Measurements from ENCODE around the gene SLIT1. TPM values are rescaled to one million over a fixed set of nuclear protein-coding genes. Genes with fewer than 3 reads are reported as not detected.

Gene SLIT1
- total RNA-seq, 1 donor from 2014 or later = 0.23 TPM

DNA sequence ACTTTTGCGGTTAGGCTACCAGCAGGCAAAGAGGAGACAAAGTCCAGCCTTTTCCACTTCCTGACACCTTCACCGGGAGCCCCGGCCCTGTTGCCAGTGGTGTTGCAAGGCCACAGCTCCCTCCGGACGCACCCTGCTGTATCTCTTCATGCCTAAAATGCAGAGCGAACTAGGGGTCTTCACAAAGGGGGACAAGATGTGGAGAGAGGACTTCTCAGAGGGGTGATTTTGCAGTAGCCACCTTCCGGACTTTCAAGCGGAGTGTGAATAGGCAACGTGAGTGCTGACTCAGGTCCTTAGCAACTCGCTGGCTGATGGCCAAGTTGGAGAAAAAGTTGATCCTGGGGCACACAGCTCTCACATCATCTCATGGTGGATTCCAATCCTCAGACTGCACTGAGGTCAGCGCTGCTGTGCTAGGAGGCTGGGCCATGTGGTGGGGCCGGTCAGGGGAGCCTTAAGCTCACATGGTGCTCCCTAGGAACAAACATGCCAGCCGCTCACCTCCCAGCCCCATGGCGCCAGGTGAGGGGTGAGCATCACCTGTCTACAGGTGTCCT, 187.3 kb downstream of the SLIT1 start:
- no peak overlapping the region for H3K4me3 ChIP-seq (ENCODE audit: insufficient read depth, low read depth, low read length)
- peaks cover 19% of the 10 kb centered on the region for H3K4me1 ChIP-seq (ENCODE audit: insufficient read depth, low read length)
- FAIRE-seq (no peak), DNase-seq (ENCODE audit: low read depth) (peak; percentile 90)
- Mint-ChIP-seq H3K9me3 (ENCODE audit: unreplicated experiment) (no peaks in the 10 kb centered on the region), H3K27ac (ENCODE audit: unreplicated experiment) (peak overlapping the region; percentile 89), H3K4me3 (ENCODE audit: unreplicated experiment) (no peak overlapping the region), H3K4me1 (ENCODE audit: low read depth, unreplicated experiment) (peaks cover 12% of the 10 kb centered on the region), H3K27me3 (ENCODE audit: low read depth, unreplicated experiment) (no peaks in the 10 kb centered on the region), H3K36me3 (ENCODE audit: low read depth, unreplicated experiment) (no peaks in the 10 kb centered on the region)
- no peaks in the 10 kb centered on the region for H3K9me3 ChIP-seq (ENCODE audit: insufficient read depth, low read depth, low read length)
- H3K9ac ChIP-seq (ENCODE audit: low read length) = no peak overlapping the region
- no peaks in the 10 kb centered on the region for H4K20me1 ChIP-seq (ENCODE audit: insufficient read depth, low read length)
- H3K27me3 ChIP-seq (ENCODE audit: insufficient read depth, low read length) = no peaks in the 10 kb centered on the region
- TF ChIP-seq EZH2 (IDR thresholded peaks at IDR 0.05; ENCODE audit: insufficient read depth, low read length) = no peak
- TF ChIP-seq, protein P1, sequence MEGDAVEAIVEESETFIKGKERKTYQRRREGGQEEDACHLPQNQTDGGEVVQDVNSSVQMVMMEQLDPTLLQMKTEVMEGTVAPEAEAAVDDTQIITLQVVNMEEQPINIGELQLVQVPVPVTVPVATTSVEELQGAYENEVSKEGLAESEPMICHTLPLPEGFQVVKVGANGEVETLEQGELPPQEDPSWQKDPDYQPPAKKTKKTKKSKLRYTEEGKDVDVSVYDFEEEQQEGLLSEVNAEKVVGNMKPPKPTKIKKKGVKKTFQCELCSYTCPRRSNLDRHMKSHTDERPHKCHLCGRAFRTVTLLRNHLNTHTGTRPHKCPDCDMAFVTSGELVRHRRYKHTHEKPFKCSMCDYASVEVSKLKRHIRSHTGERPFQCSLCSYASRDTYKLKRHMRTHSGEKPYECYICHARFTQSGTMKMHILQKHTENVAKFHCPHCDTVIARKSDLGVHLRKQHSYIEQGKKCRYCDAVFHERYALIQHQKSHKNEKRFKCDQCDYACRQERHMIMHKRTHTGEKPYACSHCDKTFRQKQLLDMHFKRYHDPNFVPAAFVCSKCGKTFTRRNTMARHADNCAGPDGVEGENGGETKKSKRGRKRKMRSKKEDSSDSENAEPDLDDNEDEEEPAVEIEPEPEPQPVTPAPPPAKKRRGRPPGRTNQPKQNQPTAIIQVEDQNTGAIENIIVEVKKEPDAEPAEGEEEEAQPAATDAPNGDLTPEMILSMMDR (IDR thresholded peaks at IDR 0.05; ENCODE audit: insufficient read depth, low read depth, low read length) = no peak
- H3K79me2 ChIP-seq (ENCODE audit: insufficient read depth, low read length) = no peaks in the 10 kb centered on the region
- H3K36me3 ChIP-seq (ENCODE audit: insufficient read depth, low read length) = no peaks in the 10 kb centered on the region
- H2AFZ ChIP-seq (ENCODE audit: low read depth, low read length) = no peak overlapping the region
- peak overlapping the region; percentile 31 for H3K4me2 ChIP-seq (ENCODE audit: low read length)
- no peak overlapping the region for H3K27ac ChIP-seq (ENCODE audit: low read depth, low read length)

DNA sequence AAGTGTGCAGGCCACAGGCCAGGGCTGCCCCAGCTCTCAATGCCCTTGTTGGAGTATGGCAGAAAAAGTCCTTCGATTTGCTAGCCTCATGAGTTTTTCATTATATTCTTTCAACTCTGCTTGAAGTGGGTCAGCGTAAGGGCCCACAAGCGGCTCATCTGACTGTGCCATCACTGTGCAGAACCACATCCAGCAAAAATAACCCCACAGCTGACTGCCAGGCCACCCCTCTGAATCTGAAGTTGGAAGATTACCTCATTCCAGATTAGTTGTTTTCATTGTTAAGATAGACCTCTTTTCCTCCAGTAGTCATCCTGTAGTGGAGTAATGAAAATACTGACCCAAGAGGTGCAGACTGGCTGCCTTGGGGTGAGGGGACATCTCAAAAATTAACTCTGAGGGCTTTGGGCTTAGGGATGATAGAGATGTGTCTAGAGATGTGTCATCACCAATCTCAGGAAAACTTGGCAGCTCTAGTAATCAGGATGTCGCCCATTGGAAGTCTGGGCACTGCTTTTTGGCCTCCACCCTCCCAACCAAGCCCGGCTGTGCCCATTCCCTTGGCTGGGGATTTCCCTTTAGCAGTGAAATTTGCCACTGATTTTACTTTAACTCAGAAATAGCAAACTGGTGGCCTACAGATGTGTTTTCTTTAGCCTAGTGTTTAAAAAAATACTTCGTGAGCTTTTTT, 189.3 kb downstream of the SLIT1 start:
- DNase-seq (ENCODE audit: low read depth) (peak; percentile 35), FAIRE-seq (no peak)
- Mint-ChIP-seq H3K36me3 (ENCODE audit: low read depth, unreplicated experiment) (no peaks in the 10 kb centered on the region), H3K9me3 (ENCODE audit: unreplicated experiment) (no peaks in the 10 kb centered on the region), H3K27me3 (ENCODE audit: low read depth, unreplicated experiment) (no peaks in the 10 kb centered on the region), H3K4me1 (ENCODE audit: low read depth, unreplicated experiment) (peaks cover 26% of the 10 kb centered on the region), H3K4me3 (ENCODE audit: unreplicated experiment) (no peak overlapping the region), H3K27ac (ENCODE audit: unreplicated experiment) (no peak overlapping the region)
- Histone ChIP-seq H2AFZ (ENCODE audit: low read depth, low read length) (no peak overlapping the region), H3K4me1 (ENCODE audit: insufficient read depth, low read length) (peaks cover 25% of the 10 kb centered on the region), H3K9ac (ENCODE audit: low read length) (no peak overlapping the region), H3K27ac (ENCODE audit: low read depth, low read length) (no peak overlapping the region), H3K4me2 (ENCODE audit: low read length) (no peak overlapping the region), H3K79me2 (ENCODE audit: insufficient read depth, low read length) (no peaks in the 10 kb centered on the region), H3K4me3 (ENCODE audit: insufficient read depth, low read depth, low read length) (no peak overlapping the region), H3K9me3 (ENCODE audit: insufficient read depth, low read depth, low read length) (no peaks in the 10 kb centered on the region), H4K20me1 (ENCODE audit: insufficient read depth, low read length) (no peaks in the 10 kb centered on the region), H3K27me3 (ENCODE audit: insufficient read depth, low read length) (no peaks in the 10 kb centered on the region), H3K36me3 (ENCODE audit: insufficient read depth, low read length) (no peaks in the 10 kb centered on the region)
- TF ChIP-seq EZH2 (IDR thresholded peaks at IDR 0.05; ENCODE audit: insufficient read depth, low read length) = no peak
- TF ChIP-seq, protein P1 (IDR thresholded peaks at IDR 0.05; ENCODE audit: insufficient read depth, low read depth, low read length) = no peak

DNA sequence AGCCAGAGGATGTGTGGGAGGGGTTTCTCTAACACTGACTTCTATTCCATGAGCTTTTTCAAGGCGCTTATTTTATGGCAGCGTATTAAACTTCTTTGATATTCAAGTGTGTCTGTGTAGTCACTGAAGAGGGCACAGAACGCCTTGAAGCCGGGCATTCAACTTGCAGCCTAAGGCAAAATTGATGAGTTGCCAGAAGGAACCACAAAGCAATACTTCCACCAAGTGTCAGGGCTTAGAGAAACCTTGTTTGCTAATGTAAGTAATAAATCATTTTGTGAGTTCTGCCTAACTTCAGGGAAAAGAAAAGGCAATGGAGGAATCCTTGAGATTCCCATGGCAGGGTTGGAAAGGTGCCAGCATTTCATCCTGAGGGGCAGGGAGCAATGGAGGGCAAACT, 189.9 kb downstream of the SLIT1 start:
- Mint-ChIP-seq H3K27me3 (ENCODE audit: low read depth, unreplicated experiment) (no peaks in the 10 kb centered on the region), H3K27ac (ENCODE audit: unreplicated experiment) (no peak overlapping the region), H3K9me3 (ENCODE audit: unreplicated experiment) (no peaks in the 10 kb centered on the region), H3K4me1 (ENCODE audit: low read depth, unreplicated experiment) (peaks cover 32% of the 10 kb centered on the region), H3K4me3 (ENCODE audit: unreplicated experiment) (no peak overlapping the region), H3K36me3 (ENCODE audit: low read depth, unreplicated experiment) (no peaks in the 10 kb centered on the region)
- Histone ChIP-seq H2AFZ (ENCODE audit: low read depth, low read length) (no peak overlapping the region), H3K79me2 (ENCODE audit: insufficient read depth, low read length) (no peaks in the 10 kb centered on the region), H3K4me2 (ENCODE audit: low read length) (no peak overlapping the region), H3K4me1 (ENCODE audit: insufficient read depth, low read length) (peaks cover 30% of the 10 kb centered on the region), H3K27me3 (ENCODE audit: insufficient read depth, low read length) (no peaks in the 10 kb centered on the region), H4K20me1 (ENCODE audit: insufficient read depth, low read length) (no peaks in the 10 kb centered on the region), H3K4me3 (ENCODE audit: insufficient read depth, low read depth, low read length) (no peak overlapping the region), H3K27ac (ENCODE audit: low read depth, low read length) (no peak overlapping the region), H3K36me3 (ENCODE audit: insufficient read depth, low read length) (no peaks in the 10 kb centered on the region), H3K9me3 (ENCODE audit: insufficient read depth, low read depth, low read length) (no peaks in the 10 kb centered on the region), H3K9ac (ENCODE audit: low read length) (no peak overlapping the region)
- no peak for FAIRE-seq
- DNase-seq (ENCODE audit: low read depth) = peak; percentile 63
- no peak for TF ChIP-seq EZH2 (IDR thresholded peaks at IDR 0.05; ENCODE audit: insufficient read depth, low read length)
- TF ChIP-seq, protein P1 (IDR thresholded peaks at IDR 0.05; ENCODE audit: insufficient read depth, low read depth, low read length) = no peak
